Neural cell (in vitro differentiated cells): Measurements from ENCODE around the gene CNOT4. TPM values are rescaled to one million over a fixed set of nuclear protein-coding genes. Genes with fewer than 3 reads are reported as not detected.

Source experiments
- H2AFZ ChIP-seq: fragments of 200-600, 300-800 bp; sonication (generic), shearing (Covaris generic); 2 replicates; pipeline ENCODE4 v1.6.0; 2014; ENCODE audit warnings: low read depth, mild to moderate bottlenecking, antibody characterized with exemption, low read length, moderate library complexity
- H3F3A ChIP-seq: fragments of 200-600 bp; shearing (Covaris generic); 2 replicates; pipeline ENCODE4 v1.6.1; 2016; ENCODE audit warnings: mild to moderate bottlenecking, moderate library complexity, mixed read lengths, antibody characterized with exemption, low read length; ENCODE audit not compliant: insufficient read depth, poor library complexity, severe bottlenecking
- H3K27ac ChIP-seq: fragments of 200-600, 300-800 bp; sonication (generic), shearing (Covaris generic); 2 replicates; pipeline ENCODE4 v1.5.1; 2014; ENCODE audit warnings: mild to moderate bottlenecking, low read length, moderate library complexity
- H3K27me3 ChIP-seq: fragments of 300-800, 200-600 bp; sonication (generic), shearing (Covaris generic); 2 replicates; pipeline ENCODE4 v1.6.0; 2014; ENCODE audit warnings: mild to moderate bottlenecking, low read depth, low read length, moderate library complexity; ENCODE audit not compliant: insufficient read depth
- H3K36me3 ChIP-seq: fragments of 300-800, 200-600 bp; sonication (generic), shearing (Covaris generic); 2 replicates; pipeline ENCODE4 v1.5.1; 2014; ENCODE audit warnings: mild to moderate bottlenecking, antibody characterized with exemption, low read length, moderate library complexity; ENCODE audit not compliant: insufficient read depth
- H3K4me2 ChIP-seq: fragments of 300-800, 200-600 bp; sonication (generic), shearing (Covaris generic); 2 replicates; pipeline ENCODE4 v1.6.0; 2014; ENCODE audit warnings: mild to moderate bottlenecking, low read length
- H3K4me3 ChIP-seq: fragments of 300-800, 200-600 bp; sonication (generic), shearing (Covaris generic); 2 replicates; pipeline ENCODE4 v1.5.1; 2014; ENCODE audit warnings: mild to moderate bottlenecking, low read length, moderate library complexity
- H3K79me2 ChIP-seq: fragments of 200-600 bp; shearing (Covaris generic); replicated peaks from 2 replicates; pipeline ENCODE4 v1.6.0; 2014; ENCODE audit warnings: mild to moderate bottlenecking, low read length, moderate library complexity; ENCODE audit not compliant: insufficient read depth
- H3K9ac ChIP-seq: fragments of 300-800, 200-600 bp; sonication (generic), shearing (Covaris generic); 2 replicates; pipeline ENCODE4 v1.6.1; 2016; ENCODE audit warnings: mild to moderate bottlenecking, low read length, mixed read lengths
- H3K9me2 ChIP-seq: fragments of 200-600 bp; shearing (Covaris generic); 2 replicates; pipeline ENCODE4 v1.6.1; 2016; ENCODE audit warnings: mild to moderate bottlenecking, low read length, mixed read lengths; ENCODE audit not compliant: insufficient read depth
- H3K9me3 ChIP-seq: fragments of 200-600, 300-800 bp; sonication (generic), shearing (Covaris generic); 2 replicates; pipeline ENCODE4 v1.6.1; 2016; ENCODE audit warnings: mild to moderate bottlenecking, mixed run types, low read length, moderate library complexity, mixed read lengths
- H4K20me1 ChIP-seq: fragments of 200-600 bp; shearing (Covaris generic); 2 replicates; pipeline ENCODE4 v1.6.1; 2016; ENCODE audit warnings: mild to moderate bottlenecking, mixed run types; ENCODE audit not compliant: insufficient read depth
- CTCF ChIP-seq: fragments of 450-650 bp; IDR thresholded peaks from 2 replicates; pipeline ENCODE4 v1.5.1; 2014; ENCODE audit warnings: antibody characterized with exemption, mild to moderate bottlenecking, moderate library complexity; ENCODE audit not compliant: poor library complexity, severe bottlenecking
- EP300 ChIP-seq: fragments of 450-650 bp; conservative IDR thresholded peaks from 2 replicates; pipeline ENCODE4 v1.6.1; 2014; ENCODE audit warnings: antibody characterized with exemption, mild to moderate bottlenecking, moderate library complexity; ENCODE audit not compliant: poor library complexity, severe bottlenecking
- EZH2 ChIP-seq: fragments of 200-600, 300-800 bp; shearing (Covaris generic), sonication (generic); IDR thresholded peaks from 2 replicates; pipeline ENCODE4 v1.6.1; 2014; ENCODE audit warnings: antibody characterized with exemption, low read length, borderline replicate concordance, mild to moderate bottlenecking; ENCODE audit not compliant: insufficient read depth, poor library complexity, severe bottlenecking
- MXI1 ChIP-seq: fragments of 450-650 bp; conservative IDR thresholded peaks from 2 replicates; pipeline ENCODE4 v1.6.1; 2014; ENCODE audit warnings: antibody characterized with exemption, mild to moderate bottlenecking; ENCODE audit not compliant: poor library complexity, severe bottlenecking
- POLR2AphosphoS5 ChIP-seq: IDR thresholded peaks from 2 replicates; pipeline ENCODE4 v1.6.1; 2012
- RAD21 ChIP-seq: fragments of 450-650 bp; conservative IDR thresholded peaks from 2 replicates; pipeline ENCODE4 v1.6.1; 2014; ENCODE audit warnings: antibody characterized with exemption, mild to moderate bottlenecking, moderate library complexity
- SMC3 ChIP-seq: fragments of 450-650 bp; conservative IDR thresholded peaks from 2 replicates; pipeline ENCODE4 v1.6.1; 2014; ENCODE audit warnings: antibody characterized with exemption, mild to moderate bottlenecking, moderate library complexity; ENCODE audit not compliant: poor library complexity
- TAF1 ChIP-seq: IDR thresholded peaks from 2 replicates; pipeline ENCODE4 v1.6.1; 2012; ENCODE audit warnings: low read depth
- polyA plus RNA-seq: library from polyadenylated mRNA; depleted of rRNA; stranded (reverse); fragments of >200 nt; gene quantifications from 2 replicates; pipeline ENCODE4 v1.2.3, GENCODE V29; 2014
- TF ChIP-seq, protein P1 (sequence below): IDR thresholded peaks from 2 replicates; pipeline ENCODE4 v1.6.1; 2012; ENCODE audit warnings: borderline replicate concordance

Gene CNOT4
- polyA plus RNA-seq, 1 donor from 2014 or later: 6.4 TPM

DNA sequence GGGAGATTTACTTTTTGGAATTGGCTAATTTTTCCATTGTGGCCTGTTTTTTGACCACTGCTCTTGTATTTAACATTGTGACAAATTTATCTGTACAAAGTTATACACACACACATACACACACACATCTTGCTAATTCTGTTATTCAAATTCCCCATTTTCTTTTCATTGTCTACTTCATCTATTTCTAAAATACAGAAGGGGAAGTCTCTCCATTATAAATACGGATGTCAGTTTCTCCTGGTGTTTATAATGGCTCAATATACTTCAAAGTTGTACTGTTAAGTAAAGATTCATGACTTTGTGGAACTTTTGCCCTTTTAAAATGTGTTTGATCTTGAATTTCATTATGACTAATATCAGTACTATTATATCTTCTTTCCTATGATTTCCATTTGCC is 81.0 kb downstream of the CNOT4 start:
- Histone ChIP-seq H3K27ac (no peak overlapping the region), H4K20me1 (no peaks in the 10 kb centered on the region), H3K9me3 (no peaks in the 10 kb centered on the region), H3F3A (no peaks in the 10 kb centered on the region), H3K4me2 (no peak overlapping the region), H3K27me3 (no peaks in the 10 kb centered on the region), H2AFZ (no peak overlapping the region), H3K4me3 (no peak overlapping the region), H3K9me2 (no peaks in the 10 kb centered on the region), H3K36me3 (no peaks in the 10 kb centered on the region), H3K9ac (no peak overlapping the region), H3K79me2 (peaks cover 4% of the 10 kb centered on the region)
- TF ChIP-seq CTCF (no peak), POLR2AphosphoS5 (no peak), SMC3 (no peak), TAF1 (no peak), RAD21 (no peak), MXI1 (no peak), EZH2 (no peak), EP300 (no peak)
- TF ChIP-seq, protein P1, sequence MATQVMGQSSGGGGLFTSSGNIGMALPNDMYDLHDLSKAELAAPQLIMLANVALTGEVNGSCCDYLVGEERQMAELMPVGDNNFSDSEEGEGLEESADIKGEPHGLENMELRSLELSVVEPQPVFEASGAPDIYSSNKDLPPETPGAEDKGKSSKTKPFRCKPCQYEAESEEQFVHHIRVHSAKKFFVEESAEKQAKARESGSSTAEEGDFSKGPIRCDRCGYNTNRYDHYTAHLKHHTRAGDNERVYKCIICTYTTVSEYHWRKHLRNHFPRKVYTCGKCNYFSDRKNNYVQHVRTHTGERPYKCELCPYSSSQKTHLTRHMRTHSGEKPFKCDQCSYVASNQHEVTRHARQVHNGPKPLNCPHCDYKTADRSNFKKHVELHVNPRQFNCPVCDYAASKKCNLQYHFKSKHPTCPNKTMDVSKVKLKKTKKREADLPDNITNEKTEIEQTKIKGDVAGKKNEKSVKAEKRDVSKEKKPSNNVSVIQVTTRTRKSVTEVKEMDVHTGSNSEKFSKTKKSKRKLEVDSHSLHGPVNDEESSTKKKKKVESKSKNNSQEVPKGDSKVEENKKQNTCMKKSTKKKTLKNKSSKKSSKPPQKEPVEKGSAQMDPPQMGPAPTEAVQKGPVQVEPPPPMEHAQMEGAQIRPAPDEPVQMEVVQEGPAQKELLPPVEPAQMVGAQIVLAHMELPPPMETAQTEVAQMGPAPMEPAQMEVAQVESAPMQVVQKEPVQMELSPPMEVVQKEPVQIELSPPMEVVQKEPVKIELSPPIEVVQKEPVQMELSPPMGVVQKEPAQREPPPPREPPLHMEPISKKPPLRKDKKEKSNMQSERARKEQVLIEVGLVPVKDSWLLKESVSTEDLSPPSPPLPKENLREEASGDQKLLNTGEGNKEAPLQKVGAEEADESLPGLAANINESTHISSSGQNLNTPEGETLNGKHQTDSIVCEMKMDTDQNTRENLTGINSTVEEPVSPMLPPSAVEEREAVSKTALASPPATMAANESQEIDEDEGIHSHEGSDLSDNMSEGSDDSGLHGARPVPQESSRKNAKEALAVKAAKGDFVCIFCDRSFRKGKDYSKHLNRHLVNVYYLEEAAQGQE: no peak

DNA sequence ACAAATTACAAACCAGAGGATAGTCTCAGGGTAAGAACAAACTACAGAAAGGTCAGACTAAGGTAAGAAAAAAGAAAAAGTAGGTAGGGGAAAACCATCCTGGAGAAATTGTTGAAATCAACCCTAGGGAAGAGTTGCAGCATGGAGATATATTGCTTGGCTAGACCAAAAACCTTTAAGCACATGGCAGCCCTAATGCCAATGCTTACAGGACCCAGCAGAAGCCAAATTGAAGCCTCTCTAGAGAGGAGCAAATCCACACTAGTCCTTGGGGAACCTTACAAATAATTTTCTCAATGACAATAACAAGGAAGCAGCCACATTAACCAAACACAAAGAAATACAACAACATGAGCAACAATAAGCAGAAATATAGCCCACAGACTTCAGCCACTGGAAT is 81.9 kb downstream of the CNOT4 start:
- H3K4me2 ChIP-seq: no peak overlapping the region
- no peaks in the 10 kb centered on the region for H4K20me1 ChIP-seq
- no peak overlapping the region for H2AFZ ChIP-seq
- peaks cover 7% of the 10 kb centered on the region for H3K79me2 ChIP-seq
- no peaks in the 10 kb centered on the region for H3K27me3 ChIP-seq
- H3K9ac ChIP-seq: no peak overlapping the region
- H3K9me3 ChIP-seq: no peaks in the 10 kb centered on the region
- H3F3A ChIP-seq: no peaks in the 10 kb centered on the region
- TF ChIP-seq SMC3 (no peak), EP300 (no peak), POLR2AphosphoS5 (no peak), TAF1 (no peak), RAD21 (no peak), EZH2 (no peak), CTCF (no peak), MXI1 (no peak)
- TF ChIP-seq, protein P1: no peak
- H3K27ac ChIP-seq: no peak overlapping the region
- H3K36me3 ChIP-seq: no peaks in the 10 kb centered on the region
- no peak overlapping the region for H3K4me3 ChIP-seq
- H3K9me2 ChIP-seq: no peaks in the 10 kb centered on the region
